ENCODE results near the gene AK9. TPM values are rescaled to one million over a fixed set of nuclear protein-coding genes. Genes with fewer than 3 reads are reported as not detected.

The AK9 gene
- 2.6 TPM in 2 replicates for total RNA-seq (2021)
- percentile 31 among the genes with signal in this experiment for Bru-seq, nascent RNA
- BruChase-seq, experiment 1, labeled RNA remaining after a 2-hour chase, result percentile 29 among the genes with signal in this experiment
- percentile 26 among the genes with signal in this experiment for BruChase-seq, experiment 2, labeled RNA remaining after a 6-hour chase
- long read RNA-seq, partial matches to known transcripts, result 3 of 7 reads
- long read RNA-seq, other reads (novel, unspliced or antisense), result 2 of 7 reads

DNA sequence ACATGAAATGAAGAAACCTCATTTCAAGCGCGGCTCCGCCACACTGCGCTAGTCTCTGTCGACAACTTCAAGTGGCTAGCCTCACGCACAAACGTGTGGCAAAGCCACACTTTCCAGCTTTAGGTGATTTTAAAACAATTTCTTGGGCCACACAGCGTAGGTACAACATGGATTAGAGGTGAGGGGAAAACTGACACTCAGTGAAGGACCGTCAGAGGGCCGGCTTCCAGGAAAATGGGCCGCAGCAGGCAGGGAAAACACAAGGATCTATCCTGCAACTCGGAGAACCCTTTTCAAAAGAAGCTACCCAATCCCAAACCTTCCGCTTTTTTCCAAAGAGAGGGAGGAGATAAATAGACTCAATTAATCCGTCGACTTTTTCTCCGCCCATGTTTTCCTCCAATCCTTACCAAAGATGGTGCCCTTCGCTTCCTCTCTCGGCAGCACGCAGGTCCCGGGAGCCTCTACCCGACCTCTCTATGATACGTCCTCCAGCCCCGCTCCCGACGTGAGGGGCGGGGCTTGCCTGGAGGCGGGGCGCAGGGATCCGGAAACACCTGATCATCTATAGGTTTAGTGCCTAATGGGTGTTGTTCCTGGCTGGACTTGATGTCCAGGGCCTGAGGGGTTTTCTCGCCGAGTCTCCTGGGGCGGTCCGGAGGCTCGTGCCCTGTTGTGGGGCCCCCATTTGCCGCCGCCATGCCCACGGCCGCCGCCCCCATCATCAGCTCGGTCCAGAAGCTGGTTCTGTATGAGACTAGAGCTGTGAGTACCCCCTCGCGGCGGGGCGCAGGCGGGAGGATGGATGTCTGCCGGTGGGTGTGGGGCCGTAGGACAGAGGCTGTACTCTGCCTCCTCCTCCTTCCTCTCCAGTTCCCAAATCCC lies at the start of gene AK9, which contains the start of gene FIG4:
Gene AK9 (minus strand): TSS at position 466 of the 885 bp plus-strand sequence. CDS start 15,457 bp downstream, outside the sequence.
Gene FIG4 (plus strand): TSS at position 560 of the 885 bp plus-strand sequence. CDS start 140 bp downstream, at position 700.
- Histone ChIP-seq H3K36me3 (ENCODE audit: insufficient read depth, low read length, poor library complexity, severe bottlenecking) (no peaks in the 10 kb centered on the region), H3K4me1 (ENCODE audit: insufficient read depth, low read length, poor library complexity, severe bottlenecking) (peaks cover 12% of the 10 kb centered on the region), H3K9me3 (ENCODE audit: low read depth, low read length, poor library complexity, severe bottlenecking) (no peaks in the 10 kb centered on the region), H3K27me3 (replicated peaks; ENCODE audit: insufficient read depth, low read depth, low read length, poor library complexity) (no peaks in the 10 kb centered on the region), H3K27ac (ENCODE audit: low read depth, low read length, poor library complexity, severe bottlenecking) (peak within 1 kb of the TSS; percentile 82), H3K4me3 (ENCODE audit: low read depth, low read length, poor library complexity, severe bottlenecking) (peak within 1 kb of the TSS; percentile 77)
- BruUV-seq (replicated peaks), result TSS peak; percentile 83
- peak; percentile 96 for DNase-seq (ENCODE audit: low spot score)
- ChIA-PET POLR2A (ENCODE audit: low non-redundant PET) (no interaction called here), CTCF (interaction anchor here (0.5 to 1.6 kb wide), 4 partner anchors 14 to 348 kb away, joined by 3 to 14 read pairs (median 4); no protein-coding TSS in a partner anchor)
- intact Hi-C loops (cut with micrococcal nuclease; ENCODE audit: unreplicated experiment), result loop anchor here (2.0 kb wide), 1 partner anchor 164 kb away; no protein-coding TSS in a partner anchor
- TF ChIP-seq CTCF (conservative IDR thresholded peaks at IDR 0.05; ENCODE audit: low read depth, low read length) (0 out of 2 replicates have a peak, but pooled peaks have one; percentile 23), EZH2 (IDR thresholded peaks at IDR 0.05; ENCODE audit: borderline replicate concordance, low read depth, low read length, poor library complexity, severe bottlenecking) (no peak)

GRCh38 chr6:109740787-109741186 lies 49.8 kb upstream of the AK9 start:
- H3K9me3 ChIP-seq (ENCODE audit: low read depth, low read length, poor library complexity, severe bottlenecking), result no peaks in the 10 kb centered on the region
- BruUV-seq (replicated peaks), result no TSS peak
- ChIA-PET CTCF (no interaction called here), POLR2A (ENCODE audit: low non-redundant PET) (no interaction called here)
- H3K27ac ChIP-seq (ENCODE audit: low read depth, low read length, poor library complexity, severe bottlenecking), result no peak overlapping the region
- H3K36me3 ChIP-seq (ENCODE audit: insufficient read depth, low read length, poor library complexity, severe bottlenecking), result no peaks in the 10 kb centered on the region
- intact Hi-C loops (cut with micrococcal nuclease; ENCODE audit: unreplicated experiment), result no loop called here
- TF ChIP-seq CTCF (conservative IDR thresholded peaks at IDR 0.05; ENCODE audit: low read depth, low read length) (no peak), EZH2 (IDR thresholded peaks at IDR 0.05; ENCODE audit: borderline replicate concordance, low read depth, low read length, poor library complexity, severe bottlenecking) (no peak)
- H3K4me1 ChIP-seq (ENCODE audit: insufficient read depth, low read length, poor library complexity, severe bottlenecking), result no peaks in the 10 kb centered on the region
- no peak overlapping the region for H3K4me3 ChIP-seq (ENCODE audit: low read depth, low read length, poor library complexity, severe bottlenecking)
- DNase-seq (ENCODE audit: low spot score), result no peak
- no peaks in the 10 kb centered on the region for H3K27me3 ChIP-seq (replicated peaks; ENCODE audit: insufficient read depth, low read depth, low read length, poor library complexity)

GRCh38 chr6:109739686-109740085 lies 48.7 kb upstream of the AK9 start:
- TF ChIP-seq EZH2 (IDR thresholded peaks at IDR 0.05; ENCODE audit: borderline replicate concordance, low read depth, low read length, poor library complexity, severe bottlenecking), result no peak
- no peak for TF ChIP-seq CTCF (conservative IDR thresholded peaks at IDR 0.05; ENCODE audit: low read depth, low read length)
- no peaks in the 10 kb centered on the region for H3K9me3 ChIP-seq (ENCODE audit: low read depth, low read length, poor library complexity, severe bottlenecking)
- CTCF ChIA-PET, result no interaction called here
- H3K36me3 ChIP-seq (ENCODE audit: insufficient read depth, low read length, poor library complexity, severe bottlenecking), result no peaks in the 10 kb centered on the region
- no peak for DNase-seq (ENCODE audit: low spot score)
- no peaks in the 10 kb centered on the region for H3K27me3 ChIP-seq (replicated peaks; ENCODE audit: insufficient read depth, low read depth, low read length, poor library complexity)
- no peak overlapping the region for H3K4me3 ChIP-seq (ENCODE audit: low read depth, low read length, poor library complexity, severe bottlenecking)
- no peaks in the 10 kb centered on the region for H3K4me1 ChIP-seq (ENCODE audit: insufficient read depth, low read length, poor library complexity, severe bottlenecking)
- H3K27ac ChIP-seq (ENCODE audit: low read depth, low read length, poor library complexity, severe bottlenecking), result no peak overlapping the region
- BruUV-seq (replicated peaks), result no TSS peak
- intact Hi-C loops (cut with micrococcal nuclease; ENCODE audit: unreplicated experiment), result no loop called here
- POLR2A ChIA-PET (ENCODE audit: low non-redundant PET), result interaction anchor here (0.7 kb wide), 1 partner anchor 532 kb away, joined by 3 read pairs; no protein-coding TSS in a partner anchor

Measured in A673 (cell line).